A673 (cell line): Measurements from ENCODE around the gene IGFL4. TPM values are rescaled to one million over a fixed set of nuclear protein-coding genes. Genes with fewer than 3 reads are reported as not detected.

Experiments
- BruUV-seq: library from RNA; stranded (reverse); fragments of 400-500 nt; replicated peaks from 2 replicates; lab custom pipeline; 2021; lab: Mats Ljungman, UMichigan
- CTCF ChIA-PET: fragments of 300-600 bp; sonication (Branson Sonifier 250); formaldehyde crosslinking; loops from one replicate; lab custom pipeline; 2022; ENCODE audit warnings: antibody characterized with exemption; lab: Charles Lee
- POLR2A ChIA-PET: fragments of 300-600 bp; sonication (Branson Sonifier 250); formaldehyde crosslinking; loops from one replicate; lab custom pipeline; 2022; ENCODE audit warnings: antibody characterized with exemption; ENCODE audit not compliant: low non-redundant PET; lab: Charles Lee
- DNase-seq: peaks from one replicate; pipeline ENCODE4 v3.0.0-alpha.2; 2015; ENCODE audit warnings: low spot score
- H3K27ac ChIP-seq: fragments of 200-600 bp; sonication (generic); 2 replicates; pipeline ENCODE4 v1.5.1; 2016; ENCODE audit warnings: mixed run types, low read depth, mild to moderate bottlenecking, mixed read lengths, antibody characterized with exemption, low read length; ENCODE audit not compliant: poor library complexity, severe bottlenecking
- H3K27me3 ChIP-seq: fragments of 200-600 bp; sonication (generic); replicated peaks from 2 replicates; pipeline ENCODE4 v1.6.1; 2017; ENCODE audit warnings: mixed run types, low read depth, mild to moderate bottlenecking, mixed read lengths, antibody characterized with exemption, low read length; ENCODE audit not compliant: insufficient read depth, poor library complexity
- H3K36me3 ChIP-seq: fragments of 200-600 bp; sonication (generic); 2 replicates; pipeline ENCODE4 v1.6.1; 2016; ENCODE audit warnings: mixed run types, mild to moderate bottlenecking, mixed read lengths, antibody characterized with exemption, low read length; ENCODE audit not compliant: insufficient read depth, poor library complexity, severe bottlenecking
- H3K4me1 ChIP-seq: fragments of 200-600 bp; sonication (generic); 2 replicates; pipeline ENCODE4 v1.6.1; 2017; ENCODE audit warnings: mixed run types, mild to moderate bottlenecking, mixed read lengths, antibody characterized with exemption, low read length; ENCODE audit not compliant: insufficient read depth, poor library complexity, severe bottlenecking
- H3K4me3 ChIP-seq: fragments of 200-600 bp; sonication (generic); 2 replicates; pipeline ENCODE4 v1.5.1; 2016; ENCODE audit warnings: low read depth, mixed run types, mild to moderate bottlenecking, mixed read lengths, low read length; ENCODE audit not compliant: poor library complexity, severe bottlenecking
- H3K9me3 ChIP-seq: fragments of 200-600 bp; sonication (generic); 2 replicates; pipeline ENCODE4 v1.6.1; 2016; ENCODE audit warnings: mixed run types, low read depth, mild to moderate bottlenecking, mixed read lengths, antibody characterized with exemption, low read length; ENCODE audit not compliant: poor library complexity, severe bottlenecking
- EZH2 ChIP-seq: fragments of 200-600 bp; sonication (generic); IDR thresholded peaks from 2 replicates; pipeline ENCODE4 v1.6.1; 2017; ENCODE audit warnings: borderline replicate concordance, low read depth, mild to moderate bottlenecking, mixed read lengths, antibody characterized with exemption, low read length; ENCODE audit not compliant: poor library complexity, severe bottlenecking
- intact Hi-C: fragments of 100-400 bp; cut with micrococcal nuclease; formaldehyde crosslinking; loops from one replicate; pipeline ENCODE4 v1.10.0; 2022; ENCODE audit not compliant: unreplicated experiment
- total RNA-seq: library from RNA; stranded (reverse); gene quantifications from 2 replicates; pipeline ENCODE4 v1.2.3, GENCODE V29; 2021
- TF ChIP-seq, protein P1 (sequence below): fragments of 300-800, 200-600 bp; sonication (generic); conservative IDR thresholded peaks from 2 replicates; pipeline ENCODE4 v1.5.1; 2017; ENCODE audit warnings: low read depth, mild to moderate bottlenecking, antibody characterized with exemption, low read length, moderate library complexity, mixed read lengths

Gene IGFL4
- total RNA-seq, 1 experiment from 2014 or later = not detected

GRCh38 chr19:46035546-46035945 lies 5.3 kb downstream of the IGFL4 start:
- Histone ChIP-seq H3K4me3 (no peak overlapping the region), H3K36me3 (no peaks in the 10 kb centered on the region), H3K27ac (no peak overlapping the region), H3K27me3 (peaks cover 5% of the 10 kb centered on the region), H3K9me3 (no peaks in the 10 kb centered on the region), H3K4me1 (peaks cover 2% of the 10 kb centered on the region)
- TF ChIP-seq, protein P1, sequence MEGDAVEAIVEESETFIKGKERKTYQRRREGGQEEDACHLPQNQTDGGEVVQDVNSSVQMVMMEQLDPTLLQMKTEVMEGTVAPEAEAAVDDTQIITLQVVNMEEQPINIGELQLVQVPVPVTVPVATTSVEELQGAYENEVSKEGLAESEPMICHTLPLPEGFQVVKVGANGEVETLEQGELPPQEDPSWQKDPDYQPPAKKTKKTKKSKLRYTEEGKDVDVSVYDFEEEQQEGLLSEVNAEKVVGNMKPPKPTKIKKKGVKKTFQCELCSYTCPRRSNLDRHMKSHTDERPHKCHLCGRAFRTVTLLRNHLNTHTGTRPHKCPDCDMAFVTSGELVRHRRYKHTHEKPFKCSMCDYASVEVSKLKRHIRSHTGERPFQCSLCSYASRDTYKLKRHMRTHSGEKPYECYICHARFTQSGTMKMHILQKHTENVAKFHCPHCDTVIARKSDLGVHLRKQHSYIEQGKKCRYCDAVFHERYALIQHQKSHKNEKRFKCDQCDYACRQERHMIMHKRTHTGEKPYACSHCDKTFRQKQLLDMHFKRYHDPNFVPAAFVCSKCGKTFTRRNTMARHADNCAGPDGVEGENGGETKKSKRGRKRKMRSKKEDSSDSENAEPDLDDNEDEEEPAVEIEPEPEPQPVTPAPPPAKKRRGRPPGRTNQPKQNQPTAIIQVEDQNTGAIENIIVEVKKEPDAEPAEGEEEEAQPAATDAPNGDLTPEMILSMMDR = no peak
- no peak for DNase-seq
- no TSS peak for BruUV-seq
- ChIA-PET CTCF (no interaction called here), POLR2A (no interaction called here)
- intact Hi-C loops = no loop called here

GRCh38 chr19:46033401-46033800 lies 7.4 kb downstream of the IGFL4 start:
- Histone ChIP-seq H3K27me3 (no peaks in the 10 kb centered on the region), H3K9me3 (no peaks in the 10 kb centered on the region), H3K36me3 (no peaks in the 10 kb centered on the region), H3K4me1 (no peaks in the 10 kb centered on the region), H3K4me3 (no peak overlapping the region), H3K27ac (no peak overlapping the region)
- CTCF ChIA-PET = interaction anchor here (1.3 to 1.4 kb wide), 2 partner anchors 44 to 45 kb away, joined by 3 to 5 read pairs; no protein-coding TSS in a partner anchor
- POLR2A ChIA-PET = no interaction called here
- BruUV-seq = no TSS peak
- no peak for TF ChIP-seq EZH2
- TF ChIP-seq, protein P1 = no peak
- intact Hi-C loops = no loop called here
- DNase-seq = no peak

DNA sequence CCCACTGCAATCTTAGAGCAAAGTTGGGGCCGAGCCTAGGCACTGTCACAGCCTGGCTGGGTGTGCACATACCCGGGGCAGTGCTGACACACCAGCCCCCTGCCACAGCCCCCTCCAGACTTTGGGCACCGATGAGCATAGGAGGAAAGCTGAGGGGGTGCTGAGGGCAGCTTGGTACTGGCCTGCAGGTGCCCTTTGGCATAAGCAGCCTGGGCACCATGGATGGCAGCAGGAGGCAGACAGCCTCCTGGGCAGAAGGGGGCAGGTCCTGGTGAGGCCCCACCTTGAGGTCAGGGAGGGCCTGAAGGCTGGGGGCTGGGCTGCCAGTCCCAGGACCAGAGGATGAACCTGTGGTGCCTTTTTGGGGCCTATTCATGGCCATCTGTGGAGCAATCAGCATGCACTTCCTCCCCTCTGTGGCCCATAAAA lies 8.2 kb downstream of the IGFL4 start:
- Histone ChIP-seq H3K4me1 (no peaks in the 10 kb centered on the region), H3K27me3 (no peaks in the 10 kb centered on the region), H3K9me3 (no peaks in the 10 kb centered on the region), H3K4me3 (no peak overlapping the region), H3K27ac (no peak overlapping the region), H3K36me3 (no peaks in the 10 kb centered on the region)
- TF ChIP-seq, protein P1 = no peak
- TF ChIP-seq EZH2 = no peak
- POLR2A ChIA-PET = no interaction called here
- BruUV-seq = no TSS peak
- intact Hi-C loops = no loop called here
- DNase-seq = no peak
- CTCF ChIA-PET = interaction anchor here (0.6 to 1.4 kb wide), 3 partner anchors 12 to 46 kb away, joined by 3 to 5 read pairs (median 3); no protein-coding TSS in a partner anchor
